Endothelial cell of umbilical vein (primary cell): ENCODE data around the gene SH3BP1. TPM values are rescaled to one million over a fixed set of nuclear protein-coding genes. Genes with fewer than 3 reads are reported as not detected.

Source experiments
- BruUV-seq: library from RNA; stranded (reverse); fragments of 400-500 nt; replicated peaks from 2 replicates; lab custom pipeline; 2021; lab: Mats Ljungman, UMichigan
- CTCF ChIA-PET: fragments of 300-600, 350-600 bp; sonication (Branson Sonifier 250); formaldehyde crosslinking; loops from one replicate; lab custom pipeline; 2021; ENCODE audit warnings: antibody characterized with exemption, inconsistent platforms; lab: Charles Lee
- POLR2A ChIA-PET: fragments of 300-600, 350-600 bp; sonication (Branson Sonifier 250); formaldehyde crosslinking; loops from one replicate; lab custom pipeline; 2021; ENCODE audit warnings: antibody characterized with exemption, inconsistent platforms; lab: Charles Lee
- DNase-seq: peaks from one replicate; pipeline ENCODE4 v3.0.0-alpha.2; 2011; ENCODE audit warnings: low read depth, low spot score
- FAIRE-seq: peaks from 2 replicates; lab custom pipeline; 2011; peaks lifted over from hg19 to GRCh38; lab: Jason Lieb, UNC
- H2AFZ ChIP-seq: 2 replicates; pipeline ENCODE4 v1.6.0; 2012; ENCODE audit warnings: low read depth, low read length, control low read depth, inconsistent platforms
- H3K27ac ChIP-seq: 2 replicates; pipeline ENCODE4 v1.5.1; 2011; ENCODE audit warnings: low read depth, mild to moderate bottlenecking, control low read depth, low read length, moderate library complexity; ENCODE audit not compliant: insufficient read depth
- H3K27me3 ChIP-seq, 2 experiments: 2 replicates each; pipeline versions ENCODE4 v1.6.0 to v1.6.1; 2011; ENCODE audit warnings: low read length in 2 of 2, mixed read lengths in 1 of 2; ENCODE audit not compliant: control insufficient read depth in 2 of 2, insufficient read depth in 2 of 2
- H3K36me3 ChIP-seq, 2 experiments: 2 replicates in 1 of 2; 3 replicates in 1 of 2; pipeline ENCODE4 v1.5.1; 2011; ENCODE audit warnings: low read length in 2 of 2, mild to moderate bottlenecking in 1 of 2, moderate library complexity in 1 of 2; ENCODE audit not compliant: control insufficient read depth in 2 of 2, insufficient read depth in 2 of 2; ENCODE audit errors: extremely low read depth in 1 of 2
- H3K4me1 ChIP-seq: 3 replicates; pipeline ENCODE4 v1.5.1; 2011; ENCODE audit warnings: mild to moderate bottlenecking, low read length; ENCODE audit not compliant: control insufficient read depth, insufficient read depth; ENCODE audit errors: extremely low read depth
- H3K4me2 ChIP-seq: 2 replicates; pipeline ENCODE4 v1.6.1; 2011; ENCODE audit warnings: low read length, control low read depth, mixed read lengths; ENCODE audit not compliant: insufficient read depth
- H3K4me3 ChIP-seq, 3 experiments: fragments of 200-600 bp in 1 of 3; sonication (generic), shearing (Covaris generic) in 1 of 3; replicated peaks in 1 of 3; 2 replicates each; pipeline ENCODE4 v1.5.1; 2011 to 2016; ENCODE audit warnings: control low read depth in 3 of 3, low read length in 3 of 3, mild to moderate bottlenecking in 2 of 3, inconsistent platforms in 1 of 3, low read depth in 1 of 3, moderate library complexity in 1 of 3; ENCODE audit not compliant: insufficient read depth in 1 of 3
- H3K79me2 ChIP-seq: 2 replicates; pipeline ENCODE4 v1.6.0; 2012; ENCODE audit warnings: low read length, inconsistent platforms; ENCODE audit not compliant: control insufficient read depth, insufficient read depth
- H3K9ac ChIP-seq: replicated peaks from 2 replicates; pipeline ENCODE3; 2011; ENCODE audit warnings: low read length, control low read depth; ENCODE audit not compliant: insufficient read depth; ENCODE audit errors: extremely low read depth
- H3K9me1 ChIP-seq: replicated peaks from 3 replicates; pipeline ENCODE4 v1.6.0; 2011; ENCODE audit warnings: mild to moderate bottlenecking, low read length; ENCODE audit not compliant: control insufficient read depth, insufficient read depth; ENCODE audit errors: extremely low read depth
- H3K9me3 ChIP-seq: replicated peaks from 2 replicates; pipeline ENCODE4 v1.5.1; 2012; ENCODE audit warnings: low read length, inconsistent platforms; ENCODE audit not compliant: control insufficient read depth, insufficient read depth
- H4K20me1 ChIP-seq: replicated peaks from 2 replicates; pipeline ENCODE3; 2011; ENCODE audit warnings: mild to moderate bottlenecking, low read length; ENCODE audit not compliant: control insufficient read depth, insufficient read depth; ENCODE audit errors: extremely low read depth
- EZH2 ChIP-seq: IDR thresholded peaks from 2 replicates; pipeline ENCODE4 v1.6.1; 2012; ENCODE audit warnings: borderline replicate concordance, low read depth, mild to moderate bottlenecking, moderate library complexity, low read length, inconsistent platforms; ENCODE audit not compliant: severe bottlenecking
- FOS ChIP-seq: IDR thresholded peaks from 2 replicates; pipeline ENCODE4 v1.6.1; 2011; ENCODE audit warnings: mild to moderate bottlenecking, low read length, moderate library complexity, borderline replicate concordance; ENCODE audit not compliant: insufficient read depth
- GATA2 ChIP-seq: IDR thresholded peaks from 2 replicates; pipeline ENCODE4 v1.7.0; 2011; ENCODE audit warnings: low read depth, mild to moderate bottlenecking, moderate library complexity, mixed read lengths, low read length; ENCODE audit not compliant: insufficient read length, insufficient read depth
- JUN ChIP-seq: IDR thresholded peaks from 2 replicates; pipeline ENCODE4 v1.6.1; 2011; ENCODE audit warnings: borderline replicate concordance, low read depth; ENCODE audit not compliant: insufficient read length, insufficient read depth
- MYC ChIP-seq: IDR thresholded peaks from one replicate; pipeline ENCODE4 v1.6.1; 2011; ENCODE audit warnings: mild to moderate bottlenecking, low read depth, low read length
- POLR2A ChIP-seq: IDR thresholded peaks from 2 replicates; pipeline ENCODE4 v1.6.1; 2012; ENCODE audit warnings: low read depth, mild to moderate bottlenecking, control low read depth, low read length
- POLR2AphosphoS5 ChIP-seq: IDR thresholded peaks from 2 replicates; pipeline ENCODE4 v1.6.1; 2012; ENCODE audit warnings: low read depth, mild to moderate bottlenecking, control low read depth, low read length, moderate library complexity; ENCODE audit not compliant: insufficient read depth
- dilution Hi-C: fragments of 300-500 bp; cut with MboI; formaldehyde crosslinking; loops from one replicate; pipeline ENCODE4 v1.15.0; 2019; ENCODE audit warnings: low sequenced_read_pairs; ENCODE audit not compliant: extremely low pct_ligation_motif_present
- intact Hi-C: fragments of 100-400 bp; cut with micrococcal nuclease; formaldehyde crosslinking; loops from one replicate; pipeline ENCODE4 v1.10.0; 2022
- polyA plus RNA-seq, 4 experiments: library from polyadenylated mRNA; depleted of rRNA in 3 of 4; stranded (reverse) in 3 of 4; unstranded in 1 of 4; fragments of >200 nt; gene quantifications; 2 replicates each; pipeline versions ENCODE4 v1.2.1 to v1.2.3, GENCODE V29; 2011 to 2012; ENCODE audit warnings: missing spikeins in 1 of 4
- total RNA-seq: library from RNA; stranded (reverse); gene quantifications from 2 replicates; pipeline ENCODE4 v1.2.3, GENCODE V29; 2021
- TF ChIP-seq, protein P1 (sequence below), 2 donors: IDR thresholded peaks; 1 replicate in 1 of 2; 2 replicates in 1 of 2; pipeline ENCODE4 v1.5.1; 2011; ENCODE audit warnings: low read length in 2 of 2, mild to moderate bottlenecking in 2 of 2, moderate library complexity in 2 of 2, control low read depth in 1 of 2, inconsistent platforms in 1 of 2, low read depth in 1 of 2; ENCODE audit not compliant: insufficient read depth in 1 of 2; ENCODE audit errors: extremely low read depth in 1 of 2
- TF ChIP-seq, protein P2 (sequence below): IDR thresholded peaks from 2 replicates; pipeline ENCODE4 v1.6.1; 2011; ENCODE audit not compliant: insufficient read depth, insufficient read length

The SH3BP1 gene
- total and polyA plus RNA-seq, 2 donors (not counting 3 experiments of a cell fraction or from before 2014, with no cell fraction given) = 2.3 to 4.3 TPM

DNA sequence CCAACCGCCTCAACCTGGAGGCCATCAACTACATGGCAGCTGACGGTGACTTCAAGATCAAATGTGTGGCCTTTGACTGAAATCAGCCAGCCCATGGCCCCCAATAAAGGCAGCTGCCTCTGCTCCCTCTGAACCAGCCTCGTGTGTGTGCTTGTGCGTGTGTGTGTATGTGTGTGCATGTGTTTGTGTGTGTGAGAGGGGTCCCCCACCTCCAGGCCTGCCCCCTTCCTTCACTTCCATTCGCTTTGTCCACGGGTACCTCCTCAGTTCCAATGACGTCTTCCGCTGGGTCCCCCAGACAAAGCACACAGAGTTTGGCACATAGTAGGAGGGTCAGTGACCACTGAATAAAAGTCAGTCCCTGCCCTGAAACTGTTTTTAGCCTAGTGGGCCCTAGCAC lies 40.2 kb downstream of the SH3BP1 start:
- no TSS peak for BruUV-seq

More for the DNA sequence above, 40.2 kb downstream of the SH3BP1 start:
- H2AFZ ChIP-seq = no peak overlapping the region
- no peak for DNase-seq
- H3K9me3 ChIP-seq = no peaks in the 10 kb centered on the region
- no peaks in the 10 kb centered on the region for H3K27me3 ChIP-seq
- H4K20me1 ChIP-seq = no peaks in the 10 kb centered on the region
- dilution Hi-C loops = no loop called here
- peaks cover 7 to 8% of the 10 kb centered on the region in 2 experiments for H3K36me3 ChIP-seq
- no peak overlapping the region for H3K4me2 ChIP-seq
- H3K4me3 ChIP-seq = no peak overlapping the region
- ChIA-PET CTCF (interaction anchor here (0.9 to 8.7 kb wide), 7 partner anchors 8 to 72 kb away, joined by 3 to 307 read pairs (median 13); partner anchors contain the start of genes GGA1 and PDXP), POLR2A (no interaction called here)
- intact Hi-C loops = loop anchor here (2.0 to 5.0 kb wide), 3 partner anchors 113 to 141 kb away; partner anchors contain the start of gene CDC42EP1
- no peaks in the 10 kb centered on the region for H3K9me1 ChIP-seq
- H3K9ac ChIP-seq = no peak overlapping the region
- peaks cover 28% of the 10 kb centered on the region for H3K79me2 ChIP-seq
- FAIRE-seq = peak; percentile 38
- peaks cover 9% of the 10 kb centered on the region for H3K4me1 ChIP-seq
- TF ChIP-seq FOS (no peak), POLR2AphosphoS5 (no peak), MYC (no peak), EZH2 (no peak), POLR2A (no peak), GATA2 (no peak), JUN (no peak)
- TF ChIP-seq, protein P1, sequence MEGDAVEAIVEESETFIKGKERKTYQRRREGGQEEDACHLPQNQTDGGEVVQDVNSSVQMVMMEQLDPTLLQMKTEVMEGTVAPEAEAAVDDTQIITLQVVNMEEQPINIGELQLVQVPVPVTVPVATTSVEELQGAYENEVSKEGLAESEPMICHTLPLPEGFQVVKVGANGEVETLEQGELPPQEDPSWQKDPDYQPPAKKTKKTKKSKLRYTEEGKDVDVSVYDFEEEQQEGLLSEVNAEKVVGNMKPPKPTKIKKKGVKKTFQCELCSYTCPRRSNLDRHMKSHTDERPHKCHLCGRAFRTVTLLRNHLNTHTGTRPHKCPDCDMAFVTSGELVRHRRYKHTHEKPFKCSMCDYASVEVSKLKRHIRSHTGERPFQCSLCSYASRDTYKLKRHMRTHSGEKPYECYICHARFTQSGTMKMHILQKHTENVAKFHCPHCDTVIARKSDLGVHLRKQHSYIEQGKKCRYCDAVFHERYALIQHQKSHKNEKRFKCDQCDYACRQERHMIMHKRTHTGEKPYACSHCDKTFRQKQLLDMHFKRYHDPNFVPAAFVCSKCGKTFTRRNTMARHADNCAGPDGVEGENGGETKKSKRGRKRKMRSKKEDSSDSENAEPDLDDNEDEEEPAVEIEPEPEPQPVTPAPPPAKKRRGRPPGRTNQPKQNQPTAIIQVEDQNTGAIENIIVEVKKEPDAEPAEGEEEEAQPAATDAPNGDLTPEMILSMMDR (IDR thresholded peaks at IDR 0.05; ENCODE audit: extremely low read depth in 1 of 2, insufficient read depth in 1 of 2, low read depth in 1 of 2, low read length in 2 of 2) = no peak
- TF ChIP-seq, protein P2, sequence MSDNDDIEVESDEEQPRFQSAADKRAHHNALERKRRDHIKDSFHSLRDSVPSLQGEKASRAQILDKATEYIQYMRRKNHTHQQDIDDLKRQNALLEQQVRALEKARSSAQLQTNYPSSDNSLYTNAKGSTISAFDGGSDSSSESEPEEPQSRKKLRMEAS = no peak
- no peak overlapping the region for H3K27ac ChIP-seq
